Inflammatory macrophage treated with lipopolysaccharide for 1 hour (primary cell): Measurements from ENCODE around the gene RCSD1.

ENCODE experiments used
- DNase-seq, 2 donors: peaks; one replicate each; pipeline ENCODE4 v3.0.0-alpha.2; 2020 to 2022

The RCSD1 gene

DNA sequence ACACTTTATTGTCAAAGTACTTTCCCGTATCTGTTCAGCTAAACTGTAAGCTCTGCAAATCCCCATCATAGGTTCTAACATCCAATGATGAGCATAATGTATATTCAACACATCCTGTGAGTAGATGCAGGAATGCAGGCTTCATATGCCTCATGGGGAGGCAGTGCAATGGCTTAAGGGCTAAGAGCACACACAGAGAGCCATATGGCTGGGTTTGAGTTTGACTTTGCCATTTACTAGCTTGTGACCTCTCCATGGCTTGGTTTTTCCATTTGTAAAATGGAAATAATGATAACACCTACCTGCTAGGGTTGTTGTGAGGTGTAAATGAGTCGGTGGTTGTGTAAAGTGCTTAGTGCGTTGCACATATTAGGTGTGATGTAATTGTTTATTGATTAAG is 13.4 kb downstream of the RCSD1 start:
- no peak for DNase-seq

DNA sequence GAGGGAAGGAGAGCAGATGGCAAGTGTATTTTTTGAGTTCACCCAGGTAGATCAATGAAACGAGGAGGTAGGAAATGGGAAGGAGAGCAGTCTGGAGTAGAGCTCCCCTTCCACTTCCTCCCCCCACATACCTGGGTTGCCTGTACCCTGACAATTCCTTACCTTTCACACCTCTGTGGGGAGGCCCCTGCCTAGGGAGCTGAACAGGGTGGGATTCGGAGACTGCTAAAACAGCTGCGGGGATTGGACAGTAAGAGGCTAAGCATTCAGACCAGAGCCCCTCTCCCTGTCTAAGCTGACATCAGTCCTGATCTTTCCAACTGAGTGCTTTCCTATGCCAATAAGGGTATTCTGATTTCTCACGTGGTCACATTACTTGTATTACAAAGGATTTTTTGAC is 14.5 kb downstream of the RCSD1 start:
- DNase-seq = no peak

DNA sequence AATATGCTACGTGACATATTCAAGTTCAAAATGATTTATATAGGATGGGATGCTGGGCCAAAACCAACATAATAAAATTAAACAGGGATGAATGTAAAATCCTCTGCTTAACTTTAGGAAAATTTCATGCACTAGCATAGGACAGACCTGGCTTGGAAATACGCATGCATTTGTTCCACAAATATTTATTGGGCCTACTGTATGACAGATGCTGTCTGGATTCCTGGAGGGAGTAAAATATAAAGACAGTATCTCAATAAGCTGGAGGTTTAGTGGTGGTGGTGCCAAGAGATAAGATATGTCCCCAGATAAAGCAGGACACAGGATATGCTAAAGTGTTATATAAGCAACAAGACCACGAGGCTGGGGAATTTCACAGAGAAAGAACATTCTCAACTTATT is 15.1 kb downstream of the RCSD1 start:
- no peak for DNase-seq

- no peak for DNase-seq
Measured at GRCh38 chr1:167645625-167646414, 15.8 kb downstream of the RCSD1 start.

DNA sequence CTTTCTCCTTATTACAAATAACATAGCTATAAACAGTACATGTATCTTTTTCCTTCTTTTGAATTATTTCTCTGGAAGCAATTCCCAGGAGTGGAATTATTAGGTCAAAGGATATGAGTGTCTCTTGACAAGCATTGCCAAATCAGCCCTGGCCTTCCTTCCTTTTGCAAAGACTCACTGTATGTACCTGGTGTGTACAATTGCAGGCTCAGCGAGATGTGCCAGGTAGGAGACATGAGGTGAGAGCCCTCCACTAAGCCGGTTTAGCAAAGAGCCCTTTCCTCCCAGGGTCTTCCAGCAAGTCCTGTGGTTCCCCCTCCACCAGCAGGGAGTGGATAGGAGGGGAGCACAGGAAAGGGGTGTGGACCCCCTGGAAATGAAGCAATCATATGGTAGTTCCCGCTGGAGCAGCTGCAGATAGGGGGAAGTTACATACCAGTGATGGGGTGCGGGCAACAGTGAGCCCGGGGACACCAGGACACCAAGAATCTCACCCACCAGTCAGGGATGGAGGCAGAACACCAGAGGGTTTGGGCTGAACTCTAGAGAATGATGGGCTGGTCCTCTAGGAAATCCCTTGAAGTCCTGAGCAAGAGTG is 18.3 kb downstream of the RCSD1 start:
- no peak for DNase-seq

- peak in 1 of 2 donors; percentile 47 for DNase-seq
Measured at GRCh38 chr1:167648978-167649744, 19.1 kb downstream of the RCSD1 start.

GRCh38 chr1:167650269-167651160 is 20.5 kb downstream of the RCSD1 start:
- DNase-seq = no peak

- DNase-seq = no peak
Measured at GRCh38 chr1:167651161-167651693, 21.2 kb downstream of the RCSD1 start.

DNA sequence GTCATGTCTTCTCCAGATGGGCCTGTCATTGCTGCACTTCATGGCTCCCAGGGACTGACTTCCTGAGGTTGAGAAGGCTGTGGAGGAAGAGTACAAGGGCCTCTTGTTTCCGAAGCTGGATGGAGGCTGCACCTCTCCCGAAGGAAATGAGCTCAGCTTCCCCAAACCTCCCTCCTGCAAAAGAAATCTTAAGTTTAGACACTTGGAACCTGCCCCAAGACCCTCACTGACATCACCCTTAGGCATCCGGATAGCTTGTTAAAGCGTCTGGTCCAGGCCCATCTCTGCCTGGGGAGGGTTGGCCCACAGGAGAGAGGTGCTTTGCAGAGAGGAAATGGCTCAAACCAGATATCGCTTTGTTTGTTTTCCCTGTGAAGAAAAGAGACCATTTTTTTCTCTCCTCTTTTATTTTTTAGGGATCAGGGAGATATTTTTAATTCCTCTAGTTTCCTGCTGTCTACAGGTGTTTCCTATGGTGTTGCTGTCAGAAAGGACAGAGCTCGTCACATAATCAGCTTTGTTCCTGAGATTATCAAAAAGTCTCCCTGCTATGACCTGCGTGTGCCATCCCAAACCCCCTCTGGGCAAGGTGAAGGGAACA is 25.0 kb downstream of the RCSD1 start:
- DNase-seq = no peak

DNA sequence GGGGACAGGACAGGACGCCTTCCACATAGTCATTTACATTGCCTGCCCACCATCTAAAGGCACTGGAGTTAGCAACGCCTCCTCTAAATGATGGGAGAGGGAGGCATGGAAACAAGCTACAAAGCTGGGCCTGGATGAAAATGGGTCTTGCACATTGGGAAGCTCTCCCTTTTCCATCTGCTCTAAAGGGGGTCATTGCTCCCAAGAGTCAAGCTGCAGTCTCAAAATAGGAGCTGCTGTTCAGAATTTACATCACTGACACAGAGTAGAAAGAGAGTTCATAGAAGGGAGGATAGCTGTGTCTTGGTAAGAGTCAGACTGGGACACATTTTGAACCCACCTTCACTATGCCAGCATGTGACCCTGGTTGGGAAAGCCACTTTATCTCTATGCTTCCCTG is 26.6 kb downstream of the RCSD1 start:
- DNase-seq = no peak

DNA sequence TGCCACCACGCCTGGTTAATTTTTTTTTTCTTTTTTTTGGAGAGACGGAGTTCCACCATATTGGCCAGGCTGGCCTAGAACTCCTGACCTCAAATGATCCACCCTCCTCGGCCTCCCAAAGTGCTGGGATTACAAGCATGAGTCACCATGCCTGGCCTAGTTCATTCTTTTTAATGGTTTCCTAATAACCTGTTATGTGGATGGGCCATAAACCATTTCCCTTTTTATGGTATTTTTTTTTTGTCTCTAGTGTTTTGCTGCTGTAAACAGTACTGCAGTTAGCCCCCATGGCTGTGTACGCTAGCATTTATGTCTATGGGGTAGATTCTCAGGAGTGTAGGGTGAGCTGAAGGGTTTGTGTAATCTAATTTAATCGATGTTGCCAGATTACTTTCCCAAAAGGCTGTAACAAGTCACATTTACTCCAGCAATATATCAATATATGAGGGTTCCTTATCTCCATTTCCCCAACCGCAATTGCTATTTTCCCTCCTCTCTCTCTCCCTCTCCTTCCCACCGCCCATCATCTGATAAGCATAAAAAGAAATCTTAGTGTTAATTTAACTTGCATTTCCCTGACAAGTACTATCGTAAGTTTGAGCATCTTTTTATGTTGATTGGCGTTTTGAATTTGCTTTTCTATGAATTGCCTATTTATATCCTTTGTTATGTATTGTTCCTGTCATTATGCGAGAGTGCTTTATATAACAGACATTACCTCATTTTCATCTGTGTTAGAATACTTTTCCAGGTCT is 28.7 kb downstream of the RCSD1 start:
- peak; percentile 51 to 69 for DNase-seq

- no peak for DNase-seq
Measured at GRCh38 chr1:167659450-167659849, 29.4 kb downstream of the RCSD1 start.

DNA sequence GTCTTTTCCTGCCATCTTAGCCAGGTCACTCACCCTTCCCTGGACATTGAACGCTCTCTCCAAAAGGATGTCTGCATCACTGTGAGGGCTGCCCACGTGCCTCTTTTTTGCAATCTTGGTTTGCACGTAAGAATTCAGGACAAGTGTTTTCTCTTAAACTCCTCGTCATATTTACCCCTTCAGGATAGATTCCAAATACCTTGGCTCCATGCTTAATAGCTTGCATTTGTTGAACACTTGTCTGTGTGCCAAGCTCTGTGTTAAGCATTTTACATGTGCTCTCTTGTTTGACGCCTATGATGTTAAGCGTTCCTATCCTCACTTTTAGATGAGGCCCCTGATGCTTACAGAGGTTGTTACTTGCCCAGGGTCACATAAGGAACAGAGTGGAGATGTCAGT is 29.8 kb downstream of the RCSD1 start:
- DNase-seq = no peak

DNA sequence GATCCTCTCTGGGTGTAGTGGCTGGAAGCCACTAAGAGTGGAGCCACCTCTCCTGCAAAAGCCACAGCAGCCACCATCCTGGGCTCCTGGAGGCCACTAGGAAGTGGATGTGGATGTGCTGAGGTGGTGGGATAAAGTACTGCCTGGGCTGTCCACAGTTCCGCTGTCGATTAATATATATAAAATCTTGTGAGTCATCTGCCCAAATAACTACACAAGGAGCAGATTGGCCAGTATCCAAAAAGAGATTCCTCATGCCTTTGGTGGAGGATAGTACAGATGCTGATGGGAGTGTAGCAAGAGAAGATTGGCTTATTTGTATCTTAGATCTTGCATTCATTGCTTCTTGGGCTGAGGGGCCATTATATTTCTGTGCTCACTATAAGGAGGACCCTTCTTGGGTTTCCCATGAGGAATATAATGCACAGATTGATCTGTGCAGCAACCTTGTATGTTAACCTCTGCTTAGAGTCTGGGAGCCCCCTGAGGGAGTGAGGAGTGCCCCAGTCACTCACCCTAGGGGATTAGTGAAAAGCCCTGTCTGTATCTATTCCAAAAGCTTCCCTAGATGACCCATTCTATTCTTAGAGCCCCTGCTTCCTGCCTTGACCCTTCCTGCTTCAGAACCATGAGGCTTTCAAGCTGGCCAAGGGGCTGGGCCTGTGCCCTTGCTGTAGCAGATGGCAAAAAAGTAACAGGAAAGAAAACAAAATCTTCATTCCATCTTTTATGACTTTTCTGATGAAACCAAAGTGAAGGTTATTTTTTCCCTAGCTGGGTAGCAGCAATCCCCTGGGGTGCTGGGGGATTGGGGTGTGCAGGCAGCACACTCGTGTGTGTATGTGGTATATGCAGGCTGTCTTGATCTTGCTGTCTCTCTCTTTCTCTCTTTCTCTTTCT is 31.7 kb downstream of the RCSD1 start:
- no peak for DNase-seq

GRCh38 chr1:167663002-167663772 is 33.2 kb downstream of the RCSD1 start:
- peak; percentile 22 to 57 for DNase-seq

DNA sequence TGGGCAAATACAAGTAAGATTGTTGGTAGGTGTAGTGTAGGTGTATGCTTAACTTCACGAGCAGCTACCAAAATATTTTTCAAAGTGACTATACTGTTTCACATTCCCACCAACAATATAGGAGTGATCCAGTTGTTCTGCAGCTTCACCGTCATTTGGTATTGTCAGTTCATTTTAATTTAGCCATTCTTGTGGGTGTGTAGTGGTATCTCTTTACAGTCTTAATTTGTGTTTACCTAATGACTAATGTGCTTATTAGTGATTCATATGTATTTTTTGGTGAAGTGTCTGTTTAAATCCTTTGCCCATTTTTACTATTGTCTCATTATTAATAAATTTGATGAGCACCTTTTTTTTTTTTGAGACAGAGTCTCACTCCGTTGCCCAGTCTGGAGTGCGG is 35.4 kb downstream of the RCSD1 start:
- no peak for DNase-seq

DNA sequence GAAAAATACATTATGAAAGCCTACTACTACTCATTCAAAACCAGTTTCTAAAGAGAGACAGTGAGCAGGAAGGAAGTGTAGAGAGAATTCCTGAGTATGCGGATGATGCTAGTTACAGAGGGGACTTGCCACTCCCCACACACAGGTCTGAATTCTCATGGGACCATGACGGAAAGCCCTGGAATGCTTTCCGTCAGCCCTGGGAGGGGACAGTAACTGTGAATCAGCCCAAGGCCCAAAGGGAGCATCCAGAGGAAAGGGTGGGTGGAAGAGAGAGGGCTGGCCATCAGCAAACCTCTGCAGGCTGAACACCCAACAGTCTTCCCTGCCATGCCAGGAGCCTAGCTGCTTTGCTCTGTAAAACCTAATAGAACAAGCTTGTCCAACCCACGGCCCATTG is 36.4 kb downstream of the RCSD1 start:
- peak in 1 of 2 donors; percentile 72 for DNase-seq

DNA sequence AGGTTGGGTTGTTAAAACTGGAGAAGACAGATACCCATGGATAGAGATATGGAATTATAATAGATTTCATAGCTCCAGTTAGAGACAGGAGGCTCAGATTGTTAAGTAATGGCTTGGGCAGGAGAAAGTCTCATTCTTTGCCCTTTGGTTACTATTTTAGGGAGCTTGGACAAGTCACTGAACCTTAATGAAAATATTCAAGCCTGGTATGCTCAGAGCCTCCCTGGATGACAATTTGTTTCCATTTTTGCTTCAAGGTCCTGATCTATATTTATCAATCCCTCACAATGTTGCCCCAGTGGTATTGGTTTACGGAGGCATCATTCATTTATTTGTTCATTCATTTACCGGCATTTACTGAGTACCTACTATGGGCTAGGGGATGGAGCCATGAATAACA is 37.5 kb downstream of the RCSD1 start:
- no peak for DNase-seq

DNA sequence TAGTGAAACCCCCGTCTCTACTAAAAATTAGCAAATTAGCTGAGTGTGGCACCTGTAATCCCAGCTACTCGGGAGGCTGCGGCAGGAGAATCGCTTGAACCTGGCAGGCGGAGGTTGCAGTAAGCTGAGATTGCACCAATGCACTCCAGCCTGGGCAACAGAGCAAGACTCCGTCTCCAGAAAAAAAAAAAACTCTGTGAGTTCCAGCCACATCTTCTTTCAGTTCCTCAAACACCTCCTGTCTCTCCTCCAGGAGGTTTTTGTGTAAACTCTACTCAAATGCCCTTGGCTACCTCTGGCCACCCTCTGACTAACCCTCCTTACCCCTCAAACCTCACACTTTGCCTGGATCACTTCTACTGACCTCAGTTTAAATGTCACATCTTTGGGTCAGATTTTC is 38.1 kb downstream of the RCSD1 start:
- no peak for DNase-seq
